Large intestine (tissue), 3 donors: ENCODE data around the gene CPED1. TPM values are rescaled to one million over a fixed set of nuclear protein-coding genes. Genes with fewer than 3 reads are reported as not detected.

Source experiments
- DNase-seq, 2 donors: peaks; one replicate each; pipeline versions ENCODE4 v3.0.0 to v3.0.0-alpha.2; 2013
- H3K27ac ChIP-seq: one replicate; pipeline ENCODE4 v1.5.1; 2013; ENCODE audit warnings: low read length
- H3K27me3 ChIP-seq: 2 replicates; pipeline ENCODE4 v1.6.1; 2013; ENCODE audit warnings: low read length; ENCODE audit not compliant: control insufficient read depth, insufficient read depth
- H3K36me3 ChIP-seq: 2 replicates; pipeline ENCODE4 v1.6.1; 2013; ENCODE audit warnings: low read length; ENCODE audit not compliant: control insufficient read depth, insufficient read depth
- H3K4me1 ChIP-seq: one replicate; pipeline ENCODE4 v1.6.1; 2013; ENCODE audit warnings: low read length; ENCODE audit not compliant: control insufficient read depth, insufficient read depth
- H3K4me3 ChIP-seq: one replicate; pipeline ENCODE4 v1.5.1; 2013; ENCODE audit warnings: low read length
- H3K9me3 ChIP-seq: one replicate; pipeline ENCODE4 v1.6.1; 2013; ENCODE audit warnings: mild to moderate bottlenecking, low read depth, low read length, moderate library complexity; ENCODE audit not compliant: control insufficient read depth
- WGBS: methylation state at CpG from one replicate; pipeline ENCODE4 v1.1.5; 2013; ENCODE audit warnings: low lambda C conversion rate; ENCODE audit not compliant: insufficient coverage; 5-methylcytosine and 5-hydroxymethylcytosine counted together
- polyA plus RNA-seq: library from polyadenylated mRNA; unstranded; fragments of 120-200 nt; gene quantifications from one replicate; pipeline ENCODE4 v1.2.1, GENCODE V29; 2013

Gene CPED1
- polyA plus RNA-seq, 1 donor = 12.1 TPM

DNA sequence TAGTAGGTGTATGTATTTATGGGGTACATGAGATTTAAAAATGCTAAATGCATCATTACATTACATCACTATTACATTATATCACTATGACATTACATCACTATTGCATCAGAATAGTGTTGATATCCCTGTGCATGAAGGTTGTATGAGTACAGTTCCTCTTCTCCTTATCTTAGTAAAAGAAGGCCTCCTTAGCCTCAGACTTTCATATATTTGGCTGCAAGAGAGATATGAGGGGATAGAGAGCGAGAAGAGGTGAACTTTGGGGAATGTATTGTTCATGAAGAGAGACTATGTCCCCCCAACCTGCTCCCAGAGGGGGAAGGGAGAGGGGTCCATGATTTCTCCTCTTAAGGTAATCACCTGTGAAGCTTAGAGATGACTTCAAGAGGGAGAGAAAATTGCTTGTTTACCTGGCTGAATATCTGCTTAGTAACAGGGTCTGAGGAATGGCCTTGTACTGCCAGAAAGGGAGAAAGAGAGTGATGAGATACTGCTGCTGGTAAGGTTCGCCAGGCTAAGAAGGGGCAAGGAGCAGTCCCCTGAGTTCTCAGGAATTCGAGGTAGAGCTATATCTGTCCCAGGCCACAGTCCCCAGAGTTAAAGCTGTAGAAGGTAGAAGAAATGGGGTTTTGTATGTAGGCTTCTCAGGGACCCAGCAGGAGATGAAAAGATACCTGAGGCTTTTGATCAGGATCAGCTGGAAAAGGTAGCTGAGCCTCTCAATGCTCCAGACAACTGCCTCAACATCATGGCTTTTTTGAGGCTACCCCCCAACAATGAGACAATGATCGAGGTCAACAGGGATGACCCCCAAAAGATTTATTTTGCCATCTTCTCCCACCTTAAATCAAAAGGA lies 171.9 kb downstream of the CPED1 start:
- DNase-seq = no peak
- 100% methylated on average over 1 of the region's 4 CpGs for WGBS
- H3K4me1 ChIP-seq = no peaks in the 10 kb centered on the region
- H3K9me3 ChIP-seq = no peaks in the 10 kb centered on the region
- no peak overlapping the region for H3K4me3 ChIP-seq
- no peaks in the 10 kb centered on the region for H3K27me3 ChIP-seq
- no peak overlapping the region for H3K27ac ChIP-seq
- no peaks in the 10 kb centered on the region for H3K36me3 ChIP-seq

- Histone ChIP-seq H3K36me3 (no peaks in the 10 kb centered on the region), H3K27me3 (no peaks in the 10 kb centered on the region), H3K4me3 (no peak overlapping the region), H3K9me3 (no peaks in the 10 kb centered on the region), H3K27ac (no peak overlapping the region), H3K4me1 (no peaks in the 10 kb centered on the region)
- DNase-seq = no peak
These were observed 175.2 kb downstream of the CPED1 start for GRCh38 chr7:121163699-121164098.

GRCh38 chr7:121164247-121164646 lies 175.7 kb downstream of the CPED1 start:
- Histone ChIP-seq H3K4me1 (no peaks in the 10 kb centered on the region), H3K27me3 (no peaks in the 10 kb centered on the region), H3K27ac (no peak overlapping the region), H3K4me3 (no peak overlapping the region), H3K36me3 (no peaks in the 10 kb centered on the region), H3K9me3 (no peaks in the 10 kb centered on the region)
- no peak for DNase-seq
- no CpG with 5 or more reads among the region's 3 CpGs for WGBS

DNA sequence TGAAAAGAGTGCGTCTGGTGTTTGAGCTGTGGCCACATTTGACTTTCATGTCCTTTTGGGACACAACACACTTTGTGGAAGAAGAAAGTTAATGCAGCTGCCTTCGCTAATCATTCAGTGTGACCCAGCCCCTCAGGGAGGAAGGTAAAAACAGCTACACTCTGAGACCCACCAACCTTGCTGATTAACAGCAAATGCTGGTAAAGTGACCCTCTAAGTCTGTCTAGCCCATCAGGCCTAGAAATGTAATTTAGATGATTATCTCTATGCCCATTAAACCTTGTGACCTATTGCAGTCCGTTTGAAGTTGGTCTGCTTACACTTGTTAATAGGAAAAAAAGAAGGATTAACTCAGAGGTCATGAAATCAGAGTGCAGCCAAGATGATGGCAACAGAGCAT lies 178.4 kb downstream of the CPED1 start:
- Histone ChIP-seq H3K27me3 (no peaks in the 10 kb centered on the region), H3K36me3 (no peaks in the 10 kb centered on the region), H3K9me3 (no peaks in the 10 kb centered on the region), H3K4me1 (no peaks in the 10 kb centered on the region), H3K4me3 (no peak overlapping the region), H3K27ac (no peak overlapping the region)
- no CpG with 5 or more reads among the region's 3 CpGs for WGBS
- no peak for DNase-seq

- Histone ChIP-seq H3K27me3 (no peaks in the 10 kb centered on the region), H3K4me1 (no peaks in the 10 kb centered on the region), H3K27ac (no peak overlapping the region), H3K9me3 (no peaks in the 10 kb centered on the region), H3K4me3 (no peak overlapping the region), H3K36me3 (no peaks in the 10 kb centered on the region)
- no CpG with 5 or more reads among the region's 9 CpGs for WGBS
- no peak for DNase-seq
These were observed 179.5 kb downstream of the CPED1 start for GRCh38 chr7:121167971-121168370.

DNA sequence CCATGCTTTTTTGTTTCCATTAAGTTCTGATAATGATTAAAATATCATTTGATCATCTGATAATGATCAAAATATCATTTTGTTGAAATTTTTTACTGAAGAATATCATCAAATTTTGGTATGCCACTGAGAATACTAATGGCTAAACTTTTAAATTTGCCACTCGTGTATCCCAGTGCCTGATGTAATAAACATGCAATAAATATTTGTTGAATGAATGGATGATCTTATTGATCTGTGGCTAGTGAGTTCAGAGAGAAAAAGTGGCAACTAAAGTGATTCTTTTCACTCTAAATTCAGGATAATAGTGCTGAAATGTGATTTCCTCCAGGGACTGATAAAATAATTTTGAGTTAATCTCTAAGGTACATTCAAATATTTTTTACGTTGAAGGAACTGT lies 181.0 kb downstream of the CPED1 start:
- H3K27ac ChIP-seq = no peak overlapping the region
- H3K27me3 ChIP-seq = no peaks in the 10 kb centered on the region
- WGBS = 63% methylated on average over 2 of the region's 2 CpGs
- H3K36me3 ChIP-seq = no peaks in the 10 kb centered on the region
- no peak overlapping the region for H3K4me3 ChIP-seq
- no peaks in the 10 kb centered on the region for H3K4me1 ChIP-seq
- no peaks in the 10 kb centered on the region for H3K9me3 ChIP-seq
- no peak for DNase-seq

- no peaks in the 10 kb centered on the region for H3K4me1 ChIP-seq
- WGBS = no CpG with 5 or more reads among the region's 1 CpG
- no peaks in the 10 kb centered on the region for H3K36me3 ChIP-seq
- DNase-seq = no peak
- H3K9me3 ChIP-seq = no peaks in the 10 kb centered on the region
- no peaks in the 10 kb centered on the region for H3K27me3 ChIP-seq
- no peak overlapping the region for H3K27ac ChIP-seq
- H3K4me3 ChIP-seq = no peak overlapping the region
These were observed 184.0 kb downstream of the CPED1 start for GRCh38 chr7:121172484-121172883.

- H3K9me3 ChIP-seq = no peaks in the 10 kb centered on the region
- H3K36me3 ChIP-seq = no peaks in the 10 kb centered on the region
- no peak for DNase-seq
- 82% methylated on average over 2 of the region's 5 CpGs for WGBS
- no peak overlapping the region for H3K4me3 ChIP-seq
- H3K27me3 ChIP-seq = no peaks in the 10 kb centered on the region
- no peaks in the 10 kb centered on the region for H3K4me1 ChIP-seq
- H3K27ac ChIP-seq = no peak overlapping the region
These were observed 187.3 kb downstream of the CPED1 start for GRCh38 chr7:121175826-121176225.

- Histone ChIP-seq H3K27ac (no peak overlapping the region), H3K4me3 (no peak overlapping the region), H3K9me3 (no peaks in the 10 kb centered on the region), H3K36me3 (no peaks in the 10 kb centered on the region), H3K27me3 (no peaks in the 10 kb centered on the region), H3K4me1 (no peaks in the 10 kb centered on the region)
- DNase-seq = no peak
- 86% methylated on average over 1 of the region's 3 CpGs for WGBS
These were observed 189.9 kb downstream of the CPED1 start for GRCh38 chr7:121178452-121178851.

DNA sequence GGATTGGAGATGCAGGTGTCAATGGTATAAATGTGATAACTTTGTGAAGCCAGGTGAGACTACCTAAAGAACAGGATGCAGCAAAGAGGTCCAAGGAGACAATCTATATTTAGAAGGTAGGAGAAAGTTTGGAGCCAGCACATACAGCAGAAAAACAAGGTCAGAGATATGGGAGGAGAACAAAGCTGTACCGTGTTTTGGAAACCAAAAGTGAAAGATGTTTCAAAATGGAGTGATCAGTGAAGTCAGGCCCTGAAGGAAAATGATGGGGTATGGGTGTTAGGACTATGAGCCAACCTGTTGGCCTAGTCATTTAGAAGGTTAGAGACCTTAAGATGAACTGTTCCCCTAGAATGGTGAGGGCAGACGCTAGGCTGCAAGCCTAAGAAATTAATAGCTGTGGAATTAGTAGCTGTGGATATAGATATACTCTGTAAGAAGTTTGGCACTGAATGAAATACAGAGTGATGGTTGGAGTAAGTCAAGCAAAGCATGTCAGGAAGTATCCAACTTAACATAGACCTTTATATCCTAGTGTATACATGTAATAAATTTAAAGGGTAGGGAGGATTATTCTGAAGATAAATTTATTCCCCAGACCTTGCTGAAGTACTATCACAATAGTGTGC lies 190.5 kb downstream of the CPED1 start:
- Histone ChIP-seq H3K9me3 (no peaks in the 10 kb centered on the region), H3K27ac (no peak overlapping the region), H3K27me3 (no peaks in the 10 kb centered on the region), H3K36me3 (no peaks in the 10 kb centered on the region), H3K4me1 (no peaks in the 10 kb centered on the region), H3K4me3 (no peak overlapping the region)
- no peak for DNase-seq
- 80% methylated on average over 1 of the region's 2 CpGs for WGBS
